ENCODE results near the gene TBC1D2. TPM values are rescaled to one million over a fixed set of nuclear protein-coding genes. Genes with fewer than 3 reads are reported as not detected.

Gene TBC1D2
- total RNA-seq, 2 experiments from 2014 or later = 3.1 to 5.5 TPM

GRCh38 chr9:98219794-98220370 is 35.6 kb downstream of the TBC1D2 start:
- H4K20me1 ChIP-seq (ENCODE audit: insufficient read depth, low read length) = no peaks in the 10 kb centered on the region
- no peaks in the 10 kb centered on the region for H3K9me2 ChIP-seq (ENCODE audit: insufficient read depth, low read length)
- no peak overlapping the region for H3K4me2 ChIP-seq (ENCODE audit: low read length)
- TF ChIP-seq EZH2phosphoT487 (IDR thresholded peaks at IDR 0.05; ENCODE audit: borderline replicate concordance, low read depth, low read length) = no peak
- no peak for TF ChIP-seq CTCF (conservative IDR thresholded peaks at IDR 0.05; ENCODE audit: low read length)
- no TSS peak for BruUV-seq (replicated peaks)
- no peaks in the 10 kb centered on the region for H3K79me2 ChIP-seq (ENCODE audit: insufficient read depth, low read depth, low read length)
- no peaks in the 10 kb centered on the region for H3K4me1 ChIP-seq (ENCODE audit: insufficient read depth, low read length, poor library complexity, severe bottlenecking)
- H3K36me3 ChIP-seq (ENCODE audit: insufficient read depth, low read length) = no peaks in the 10 kb centered on the region
- no peak for DNase-seq (ENCODE audit: low spot score)
- CTCF ChIA-PET (ENCODE audit: unreplicated experiment) = no interaction called here
- H3K4me3 ChIP-seq (ENCODE audit: low read depth, low read length, poor library complexity, severe bottlenecking) = no peak overlapping the region
- POLR2A ChIA-PET = interaction anchor here (0.6 kb wide), 1 partner anchor 155 kb away, joined by 3 read pairs; no protein-coding TSS in a partner anchor
- H2AFZ ChIP-seq (ENCODE audit: low read length) = no peak overlapping the region
- H3K9me3 ChIP-seq (ENCODE audit: low read length) = no peaks in the 10 kb centered on the region
- intact Hi-C loops (cut with micrococcal nuclease; ENCODE audit: unreplicated experiment) = no loop called here
- no peak overlapping the region for H3K27ac ChIP-seq (ENCODE audit: low read depth, low read length, poor library complexity, severe bottlenecking)

- Histone ChIP-seq H3K9me2 (ENCODE audit: insufficient read depth, low read length) (no peaks in the 10 kb centered on the region), H3K79me2 (ENCODE audit: insufficient read depth, low read depth, low read length) (no peaks in the 10 kb centered on the region), H3K4me1 (ENCODE audit: insufficient read depth, low read length, poor library complexity, severe bottlenecking) (no peaks in the 10 kb centered on the region), H3K4me2 (ENCODE audit: low read length) (no peak overlapping the region), H3K4me3 (ENCODE audit: low read depth, low read length, poor library complexity, severe bottlenecking) (no peak overlapping the region), H2AFZ (ENCODE audit: low read length) (no peak overlapping the region), H3K27ac (ENCODE audit: low read depth, low read length, poor library complexity, severe bottlenecking) (no peak overlapping the region), H4K20me1 (ENCODE audit: insufficient read depth, low read length) (no peaks in the 10 kb centered on the region), H3K36me3 (ENCODE audit: insufficient read depth, low read length) (no peaks in the 10 kb centered on the region), H3K9me3 (ENCODE audit: low read length) (no peaks in the 10 kb centered on the region)
- BruUV-seq (replicated peaks) = no TSS peak
- intact Hi-C loops (cut with micrococcal nuclease; ENCODE audit: unreplicated experiment) = no loop called here
- no peak for TF ChIP-seq EZH2phosphoT487 (IDR thresholded peaks at IDR 0.05; ENCODE audit: borderline replicate concordance, low read depth, low read length)
- no peak for TF ChIP-seq CTCF (conservative IDR thresholded peaks at IDR 0.05; ENCODE audit: low read length)
- POLR2A ChIA-PET = interaction anchor here (0.7 kb wide), 1 partner anchor 91 kb away, joined by 3 read pairs; no protein-coding TSS in a partner anchor
- CTCF ChIA-PET (ENCODE audit: unreplicated experiment) = no interaction called here
- no peak for DNase-seq (ENCODE audit: low spot score)
These were observed 36.1 kb downstream of the TBC1D2 start for GRCh38 chr9:98219364-98219716.

- Histone ChIP-seq H3K27ac (ENCODE audit: low read depth, low read length, poor library complexity, severe bottlenecking) (no peak overlapping the region), H3K4me2 (ENCODE audit: low read length) (no peak overlapping the region), H4K20me1 (ENCODE audit: insufficient read depth, low read length) (no peaks in the 10 kb centered on the region), H3K79me2 (ENCODE audit: insufficient read depth, low read depth, low read length) (no peaks in the 10 kb centered on the region), H3K9me3 (ENCODE audit: low read length) (no peaks in the 10 kb centered on the region), H3K9me2 (ENCODE audit: insufficient read depth, low read length) (no peaks in the 10 kb centered on the region), H3K4me3 (ENCODE audit: low read depth, low read length, poor library complexity, severe bottlenecking) (no peak overlapping the region), H3K36me3 (ENCODE audit: insufficient read depth, low read length) (no peaks in the 10 kb centered on the region), H3K4me1 (ENCODE audit: insufficient read depth, low read length, poor library complexity, severe bottlenecking) (no peaks in the 10 kb centered on the region), H2AFZ (ENCODE audit: low read length) (no peak overlapping the region)
- intact Hi-C loops (cut with micrococcal nuclease; ENCODE audit: unreplicated experiment) = no loop called here
- ChIA-PET CTCF (ENCODE audit: unreplicated experiment) (no interaction called here), POLR2A (interaction anchor here (0.7 kb wide), 1 partner anchor 90 kb away, joined by 3 read pairs; no protein-coding TSS in a partner anchor)
- BruUV-seq (replicated peaks) = no TSS peak
- TF ChIP-seq EZH2phosphoT487 (IDR thresholded peaks at IDR 0.05; ENCODE audit: borderline replicate concordance, low read depth, low read length) (no peak), CTCF (conservative IDR thresholded peaks at IDR 0.05; ENCODE audit: low read length) (no peak)
- no peak for DNase-seq (ENCODE audit: low spot score)
These were observed 36.7 kb downstream of the TBC1D2 start for GRCh38 chr9:98218562-98219363.
